ENCODE results near the gene MGST2. TPM values are rescaled to one million over a fixed set of nuclear protein-coding genes. Genes with fewer than 3 reads are reported as not detected.
"Not testable (repeated sequence)": the region's sequence is repeated elsewhere in the genome, so short reads cannot be mapped to it uniquely, and the experiment has no call there.

The MGST2 gene
- total RNA-seq, 1 experiment from 2014 or later, result 34.1 TPM

DNA sequence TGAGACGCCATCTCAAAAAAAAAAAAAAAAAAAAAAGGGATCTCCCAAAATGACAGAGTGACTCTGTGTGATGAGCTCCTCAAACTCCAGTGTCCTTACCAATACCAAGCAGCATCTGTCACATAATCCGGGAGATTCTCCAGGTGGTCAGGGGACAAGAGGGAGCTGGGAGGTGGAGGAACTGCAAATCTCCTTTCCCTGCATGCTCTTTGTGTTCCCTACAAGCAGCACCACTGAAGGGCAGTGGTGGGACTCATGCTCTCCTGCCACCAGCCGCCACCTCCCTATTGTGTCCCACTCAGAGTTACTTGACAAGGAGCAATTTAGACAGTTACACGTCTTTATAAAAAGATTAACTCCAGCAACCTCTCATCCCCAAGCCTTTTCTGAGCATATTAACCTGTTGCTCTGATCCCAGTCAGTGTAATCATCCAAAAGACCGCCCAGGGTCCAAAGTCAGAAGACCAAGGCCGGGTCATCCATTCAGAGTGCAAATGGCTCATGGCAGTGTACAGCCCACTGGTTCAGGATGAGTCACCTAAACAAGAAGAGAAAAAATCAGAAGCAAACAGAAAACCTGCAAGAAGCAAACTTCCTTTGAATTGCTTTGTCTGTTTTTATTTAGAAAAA lies 23.6 kb downstream of the MGST2 start:
- H3K4me3 ChIP-seq, result no peak overlapping the region
- H3K36me3 ChIP-seq, result no peaks in the 10 kb centered on the region; the same call in 1 of the 2 replicates
- H3K27ac ChIP-seq, result no peak overlapping the region
- H3K9me3 ChIP-seq (replicated peaks), result no peaks in the 10 kb centered on the region
- no peak for DNase-seq (ENCODE audit: low read depth in 1 of 2, low spot score in 2 of 2)
- H3K27me3 ChIP-seq (replicated peaks), result no peaks in the 10 kb centered on the region
- peaks cover 6% of the 10 kb centered on the region; the same call in 1 of the 2 replicates for H3K4me1 ChIP-seq (replicated peaks)

DNA sequence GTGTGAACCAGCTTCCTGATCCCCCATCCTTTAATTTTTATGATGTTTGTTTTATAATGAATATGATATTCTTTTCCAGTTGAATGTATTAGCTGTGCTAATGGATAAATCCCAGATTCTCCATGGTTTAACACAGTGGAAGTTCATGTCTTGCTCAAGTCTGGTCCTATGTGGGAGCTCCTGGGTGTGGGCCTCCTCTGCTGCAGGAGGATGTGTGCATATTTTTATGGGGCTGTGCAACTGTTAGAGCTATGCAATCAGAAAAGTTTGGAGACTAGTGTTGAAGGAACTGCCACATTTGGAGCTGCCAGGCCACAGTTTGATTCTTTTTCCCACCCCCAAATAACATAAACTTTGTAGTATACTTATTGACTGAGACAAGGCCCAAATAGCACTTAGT lies 24.8 kb downstream of the MGST2 start:
- H3K27me3 ChIP-seq (replicated peaks), result no peaks in the 10 kb centered on the region
- no peak for DNase-seq (ENCODE audit: low read depth in 1 of 2, low spot score in 2 of 2)
- H3K4me1 ChIP-seq (replicated peaks), result peaks cover 6% of the 10 kb centered on the region; the same call in 1 of the 2 replicates
- no peak overlapping the region for H3K27ac ChIP-seq
- no peaks in the 10 kb centered on the region; the same call in 1 of the 2 replicates for H3K36me3 ChIP-seq
- H3K4me3 ChIP-seq, result no peak overlapping the region
- no peaks in the 10 kb centered on the region for H3K9me3 ChIP-seq (replicated peaks)

- no peak overlapping the region for H3K4me3 ChIP-seq
- peaks cover 12% of the 10 kb centered on the region; the same call in 1 of the 2 replicates for H3K36me3 ChIP-seq
- no peak for DNase-seq (ENCODE audit: low read depth in 1 of 2, low spot score in 2 of 2)
- H3K9me3 ChIP-seq (replicated peaks), result no peaks in the 10 kb centered on the region
- no peak overlapping the region for H3K27ac ChIP-seq
- H3K4me1 ChIP-seq (replicated peaks), result peaks cover 6% of the 10 kb centered on the region; the same call in 1 of the 2 replicates
- H3K27me3 ChIP-seq (replicated peaks), result no peaks in the 10 kb centered on the region
Observed at GRCh38 chr4:139692309-139693012, 26.8 kb downstream of the MGST2 start.

DNA sequence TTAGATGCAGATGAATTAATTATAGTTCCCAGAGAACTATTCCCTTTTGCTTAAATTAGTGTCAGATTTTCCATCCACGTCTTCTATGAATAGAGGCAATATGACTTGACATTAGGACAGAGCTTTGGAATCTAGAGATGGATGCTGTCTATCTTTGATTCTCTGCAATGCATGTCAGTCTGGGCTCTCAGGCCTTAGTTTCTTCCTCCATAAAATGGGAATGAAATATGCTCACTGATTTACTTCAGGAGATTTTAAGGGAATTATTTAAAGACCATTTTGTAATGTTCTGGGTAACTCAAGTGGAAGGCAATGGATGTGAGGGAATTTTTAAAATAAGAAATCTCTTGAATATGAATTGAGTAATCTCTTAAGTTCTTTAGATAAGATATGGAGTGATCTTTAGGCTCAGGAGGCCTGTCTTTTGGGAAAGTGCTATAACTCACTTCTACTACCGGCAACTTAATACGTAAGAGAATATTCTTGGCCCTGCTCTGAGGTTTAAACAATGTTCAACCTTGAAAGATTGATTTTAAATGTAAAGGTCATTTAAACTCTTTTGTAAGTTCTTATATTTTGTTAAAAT lies 29.0 kb downstream of the MGST2 start:
- H3K4me3 ChIP-seq, result no peak overlapping the region
- peaks cover 1% of the 10 kb centered on the region; the same call in 1 of the 2 replicates for H3K4me1 ChIP-seq (replicated peaks)
- DNase-seq (ENCODE audit: low read depth in 1 of 2, low spot score in 2 of 2), result no peak
- no peak overlapping the region for H3K27ac ChIP-seq
- no peaks in the 10 kb centered on the region for H3K9me3 ChIP-seq (replicated peaks)
- H3K27me3 ChIP-seq (replicated peaks), result no peaks in the 10 kb centered on the region
- H3K36me3 ChIP-seq, result peaks cover 12% of the 10 kb centered on the region; the same call in 1 of the 2 replicates

DNA sequence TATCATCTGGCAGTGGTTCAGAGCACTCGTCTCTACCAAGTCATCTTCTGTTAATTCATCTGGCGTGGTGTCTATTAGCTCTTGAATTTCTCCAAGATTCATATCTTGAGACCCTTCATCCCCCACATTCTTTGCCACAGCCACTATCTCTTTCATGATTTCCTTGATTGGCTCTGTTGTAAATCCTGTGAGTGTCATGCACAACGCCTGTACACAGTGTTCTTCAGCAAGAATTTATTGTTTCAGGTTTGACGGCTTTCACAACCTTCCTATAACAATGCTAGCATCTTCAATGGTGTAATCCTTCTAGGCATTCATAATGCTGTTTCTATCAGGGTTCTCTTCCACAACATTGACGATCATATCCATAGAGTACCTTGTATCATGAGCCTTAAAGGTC lies 30.9 kb downstream of the MGST2 start:
- H3K4me1 ChIP-seq (replicated peaks), result no peaks in the 10 kb centered on the region
- H3K36me3 ChIP-seq, result peaks cover 12% of the 10 kb centered on the region; the same call in 1 of the 2 replicates
- H3K4me3 ChIP-seq, result no peak overlapping the region
- H3K27ac ChIP-seq, result no peak overlapping the region
- DNase-seq (ENCODE audit: low read depth in 1 of 2, low spot score in 2 of 2), result no peak
- H3K9me3 ChIP-seq (replicated peaks), result no peaks in the 10 kb centered on the region
- no peaks in the 10 kb centered on the region for H3K27me3 ChIP-seq (replicated peaks)

GRCh38 chr4:139698167-139698925 lies 32.7 kb downstream of the MGST2 start:
- H3K27me3 ChIP-seq (replicated peaks); H3K9me3 ChIP-seq (replicated peaks); H3K4me3 ChIP-seq; H3K4me1 ChIP-seq (replicated peaks); H3K27ac ChIP-seq; DNase-seq (ENCODE audit: low read depth in 1 of 2, low spot score in 2 of 2): not testable (repeated sequence)
- peaks cover 12% of the 10 kb centered on the region; the same call in 1 of the 2 replicates for H3K36me3 ChIP-seq

- Histone ChIP-seq H3K4me1 (replicated peaks) (no peaks in the 10 kb centered on the region), H3K36me3 (peaks cover 20% of the 10 kb centered on the region), H3K27me3 (replicated peaks) (no peaks in the 10 kb centered on the region), H3K9me3 (replicated peaks) (no peaks in the 10 kb centered on the region), H3K4me3 (no peak overlapping the region), H3K27ac (no peak overlapping the region)
- no peak for DNase-seq (ENCODE audit: low read depth in 1 of 2, low spot score in 2 of 2)
Observed at GRCh38 chr4:139700568-139700967, 34.9 kb downstream of the MGST2 start.

DNA sequence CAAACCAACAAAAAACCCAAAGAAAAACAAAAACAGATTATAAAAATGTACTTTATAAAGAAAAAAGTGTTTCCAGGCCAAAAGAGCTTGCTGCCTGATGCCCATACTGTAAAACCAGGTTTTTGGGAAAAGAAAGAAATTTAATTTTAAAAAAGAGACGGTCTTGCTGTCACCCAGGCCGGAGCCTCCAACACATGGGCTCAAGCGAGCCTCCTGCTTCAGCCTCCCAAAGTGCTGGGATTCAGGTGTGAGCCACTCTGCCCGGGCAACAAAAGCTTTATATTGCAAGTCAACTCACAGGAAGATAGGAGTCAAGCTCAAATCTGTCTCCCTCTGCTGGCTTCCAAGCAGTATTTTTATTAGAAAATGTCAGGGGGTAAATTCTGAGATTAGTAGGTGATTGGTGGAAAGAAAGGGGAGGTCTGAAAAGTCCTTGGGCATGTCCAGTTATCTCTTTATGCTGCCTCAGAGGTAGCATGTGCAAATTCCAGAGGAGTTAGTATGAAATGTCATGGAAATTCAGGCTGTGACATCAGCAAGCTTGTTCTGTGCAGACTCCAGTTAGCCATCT lies 39.4 kb downstream of the MGST2 start:
- no peak overlapping the region for H3K27ac ChIP-seq
- no peaks in the 10 kb centered on the region for H3K27me3 ChIP-seq (replicated peaks)
- no peaks in the 10 kb centered on the region for H3K4me1 ChIP-seq (replicated peaks)
- peaks cover 8% of the 10 kb centered on the region for H3K36me3 ChIP-seq
- no peak for DNase-seq (ENCODE audit: low read depth in 1 of 2, low spot score in 2 of 2)
- H3K9me3 ChIP-seq (replicated peaks), result no peaks in the 10 kb centered on the region
- H3K4me3 ChIP-seq, result no peak overlapping the region

DNA sequence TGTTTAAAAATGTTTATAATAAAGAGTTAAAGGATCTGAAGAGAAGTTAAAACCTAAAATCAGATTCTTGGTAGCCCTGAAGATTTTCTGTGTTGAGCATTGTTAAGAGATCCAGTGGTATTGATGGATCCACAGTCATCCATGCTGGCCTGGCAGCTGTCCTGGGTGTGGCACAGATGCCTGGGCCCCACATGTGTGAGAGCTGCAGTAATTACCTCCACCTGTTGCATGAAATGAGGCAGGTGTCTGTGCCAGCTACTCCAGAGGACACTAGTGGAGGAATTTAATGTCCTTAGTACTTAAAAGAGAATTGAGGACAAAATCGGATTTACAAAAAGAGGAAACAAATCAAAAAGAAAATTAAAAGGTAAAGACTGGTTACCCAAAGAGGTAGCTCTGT lies 44.0 kb downstream of the MGST2 start:
- Histone ChIP-seq H3K9me3 (replicated peaks) (no peaks in the 10 kb centered on the region), H3K36me3 (peaks cover 5% of the 10 kb centered on the region), H3K27me3 (replicated peaks) (no peaks in the 10 kb centered on the region), H3K4me3 (no peak overlapping the region), H3K4me1 (replicated peaks) (no peaks in the 10 kb centered on the region), H3K27ac (no peak overlapping the region)
- no peak for DNase-seq (ENCODE audit: low read depth in 1 of 2, low spot score in 2 of 2)

DNA sequence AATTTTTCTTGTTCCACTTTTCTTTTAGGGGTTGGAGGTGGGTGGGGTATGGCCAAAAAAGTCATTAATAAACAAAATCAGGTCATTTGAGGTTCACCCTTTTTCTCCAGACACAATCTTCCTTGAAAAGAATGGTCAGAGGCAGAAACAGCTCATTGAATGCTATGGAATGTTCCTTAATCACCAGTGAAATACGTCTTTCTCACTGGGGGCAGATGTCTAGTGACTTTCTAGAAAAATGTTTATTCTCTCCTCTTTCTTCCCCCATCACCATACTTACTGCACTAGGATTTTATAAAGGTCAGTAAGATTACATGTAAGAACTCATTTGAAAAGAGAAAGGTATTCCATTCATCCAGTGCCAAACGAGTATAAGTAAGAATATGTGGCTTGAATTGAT lies 44.5 kb downstream of the MGST2 start:
- no peaks in the 10 kb centered on the region for H3K27me3 ChIP-seq (replicated peaks)
- H3K36me3 ChIP-seq, result peaks cover 2% of the 10 kb centered on the region
- no peaks in the 10 kb centered on the region for H3K4me1 ChIP-seq (replicated peaks)
- DNase-seq (ENCODE audit: low read depth in 1 of 2, low spot score in 2 of 2), result no peak
- H3K27ac ChIP-seq, result no peak overlapping the region
- H3K9me3 ChIP-seq (replicated peaks), result no peaks in the 10 kb centered on the region
- H3K4me3 ChIP-seq, result no peak overlapping the region

DNA sequence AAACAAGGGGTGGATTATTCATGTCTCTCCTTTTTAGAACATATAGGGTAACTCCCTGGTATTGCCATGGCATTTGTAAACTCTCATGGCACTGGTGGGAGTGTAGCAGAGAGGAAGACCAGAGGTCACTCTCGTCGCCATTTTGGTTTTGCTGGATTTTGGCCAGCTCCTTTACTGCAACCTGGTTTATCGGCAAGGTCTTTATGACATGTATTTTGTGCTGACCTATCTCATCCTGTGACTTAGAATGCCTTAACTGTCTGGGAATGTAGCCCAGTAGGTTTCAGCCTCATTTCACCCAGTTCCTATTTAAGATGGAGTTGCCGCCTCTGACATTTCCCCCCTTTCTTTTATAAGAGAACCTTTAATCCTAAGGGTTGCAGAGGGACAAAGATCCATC lies 45.8 kb downstream of the MGST2 start:
- no peak overlapping the region for H3K4me3 ChIP-seq
- no peaks in the 10 kb centered on the region for H3K9me3 ChIP-seq (replicated peaks)
- no peaks in the 10 kb centered on the region for H3K27me3 ChIP-seq (replicated peaks)
- peaks cover 2% of the 10 kb centered on the region; the same call in 1 of the 2 replicates for H3K36me3 ChIP-seq
- no peak for DNase-seq (ENCODE audit: low read depth in 1 of 2, low spot score in 2 of 2)
- no peaks in the 10 kb centered on the region for H3K4me1 ChIP-seq (replicated peaks)
- no peak overlapping the region for H3K27ac ChIP-seq

DNA sequence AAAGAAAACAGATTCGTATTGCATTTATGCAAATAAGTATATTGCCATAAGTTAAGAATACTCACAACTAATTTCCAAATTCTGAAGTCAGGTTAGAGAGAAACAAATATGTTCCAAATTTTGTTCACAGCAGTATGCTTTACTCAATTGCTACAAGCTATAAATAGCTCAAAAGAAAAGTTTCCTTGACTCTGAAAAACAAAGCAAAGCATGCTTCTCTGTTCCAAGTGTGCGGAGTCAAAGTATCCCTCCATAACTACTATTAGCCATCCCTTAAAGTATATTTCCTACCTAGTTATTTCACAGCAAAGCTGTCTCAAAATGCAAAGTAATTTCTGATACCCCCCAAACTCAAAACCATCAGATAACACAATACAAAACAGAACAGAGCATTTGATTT lies 47.3 kb downstream of the MGST2 start:
- no peak overlapping the region for H3K4me3 ChIP-seq
- H3K27ac ChIP-seq, result no peak overlapping the region
- H3K4me1 ChIP-seq (replicated peaks), result no peaks in the 10 kb centered on the region
- no peaks in the 10 kb centered on the region for H3K9me3 ChIP-seq (replicated peaks)
- H3K36me3 ChIP-seq, result peaks cover 2% of the 10 kb centered on the region; the same call in 1 of the 2 replicates
- DNase-seq (ENCODE audit: low read depth in 1 of 2, low spot score in 2 of 2), result no peak
- no peaks in the 10 kb centered on the region for H3K27me3 ChIP-seq (replicated peaks)

- Histone ChIP-seq H3K4me1 (replicated peaks) (no peaks in the 10 kb centered on the region), H3K27ac (no peak overlapping the region), H3K4me3 (no peak overlapping the region), H3K27me3 (replicated peaks) (no peaks in the 10 kb centered on the region), H3K36me3 (no peaks in the 10 kb centered on the region), H3K9me3 (replicated peaks) (no peaks in the 10 kb centered on the region)
- no peak for DNase-seq (ENCODE audit: low read depth in 1 of 2, low spot score in 2 of 2)
Observed at GRCh38 chr4:139715746-139716391, 50.2 kb downstream of the MGST2 start.
